HCT116 (cell line): Measurements from ENCODE around the gene HIVEP1. TPM values are rescaled to one million over a fixed set of nuclear protein-coding genes. Genes with fewer than 3 reads are reported as not detected.

Source experiments
- ATF3 ChIP-seq: IDR thresholded peaks from 2 replicates; pipeline ENCODE4 v1.6.1; 2012
- CBX3 ChIP-seq: IDR thresholded peaks from 2 replicates; pipeline ENCODE4 v1.6.1; 2012; ENCODE audit warnings: low read depth
- CEBPB ChIP-seq: IDR thresholded peaks from 2 replicates; pipeline ENCODE4 v1.6.1; 2012; ENCODE audit warnings: low read depth
- EZH2 ChIP-seq: fragments of 200-600 bp; sonication (generic); IDR thresholded peaks from 2 replicates; pipeline ENCODE4 v1.6.1; 2017; ENCODE audit warnings: antibody characterized with exemption, mixed run types
- FOSL1 ChIP-seq: IDR thresholded peaks from 2 replicates; pipeline ENCODE4 v1.6.1; 2012; ENCODE audit warnings: low read depth
- JUND ChIP-seq: IDR thresholded peaks from 2 replicates; pipeline ENCODE4 v1.6.1; 2012
- MAX ChIP-seq: IDR thresholded peaks from 2 replicates; pipeline ENCODE4 v1.6.1; 2012
- REST ChIP-seq: IDR thresholded peaks from 2 replicates; pipeline ENCODE4 v1.6.1; 2012; ENCODE audit warnings: low read depth
- SP1 ChIP-seq: IDR thresholded peaks from 2 replicates; pipeline ENCODE4 v1.6.1; 2012; ENCODE audit warnings: low read depth
- ZBTB33 ChIP-seq: IDR thresholded peaks from 2 replicates; pipeline ENCODE4 v1.6.1; 2011; ENCODE audit warnings: mild to moderate bottlenecking, low read length, moderate library complexity; ENCODE audit not compliant: insufficient replicate concordance; ENCODE audit errors: extremely low read depth
- total RNA-seq: library from RNA; stranded (reverse); gene quantifications from one replicate; pipeline ENCODE4 v1.2.1, GENCODE V29; 2021; ENCODE audit not compliant: unreplicated experiment

HIVEP1 gene
- total RNA-seq, 1 experiment from 2014 or later: 11.2 TPM

- TF ChIP-seq REST: no peak
- no peak; the same call in 1 of the 2 replicates for TF ChIP-seq CBX3
- no peak for TF ChIP-seq EZH2
- TF ChIP-seq ATF3: no peak
- TF ChIP-seq FOSL1: no peak
- TF ChIP-seq JUND: no peak
- TF ChIP-seq MAX: no peak
- TF ChIP-seq CEBPB: no peak
- TF ChIP-seq SP1: no peak
- TF ChIP-seq ZBTB33: no peak
Measured at GRCh38 chr6:12014027-12014872, 2.1 kb downstream of the HIVEP1 start (continued).
